Measurements from ENCODE around the gene MELTF.

DNA sequence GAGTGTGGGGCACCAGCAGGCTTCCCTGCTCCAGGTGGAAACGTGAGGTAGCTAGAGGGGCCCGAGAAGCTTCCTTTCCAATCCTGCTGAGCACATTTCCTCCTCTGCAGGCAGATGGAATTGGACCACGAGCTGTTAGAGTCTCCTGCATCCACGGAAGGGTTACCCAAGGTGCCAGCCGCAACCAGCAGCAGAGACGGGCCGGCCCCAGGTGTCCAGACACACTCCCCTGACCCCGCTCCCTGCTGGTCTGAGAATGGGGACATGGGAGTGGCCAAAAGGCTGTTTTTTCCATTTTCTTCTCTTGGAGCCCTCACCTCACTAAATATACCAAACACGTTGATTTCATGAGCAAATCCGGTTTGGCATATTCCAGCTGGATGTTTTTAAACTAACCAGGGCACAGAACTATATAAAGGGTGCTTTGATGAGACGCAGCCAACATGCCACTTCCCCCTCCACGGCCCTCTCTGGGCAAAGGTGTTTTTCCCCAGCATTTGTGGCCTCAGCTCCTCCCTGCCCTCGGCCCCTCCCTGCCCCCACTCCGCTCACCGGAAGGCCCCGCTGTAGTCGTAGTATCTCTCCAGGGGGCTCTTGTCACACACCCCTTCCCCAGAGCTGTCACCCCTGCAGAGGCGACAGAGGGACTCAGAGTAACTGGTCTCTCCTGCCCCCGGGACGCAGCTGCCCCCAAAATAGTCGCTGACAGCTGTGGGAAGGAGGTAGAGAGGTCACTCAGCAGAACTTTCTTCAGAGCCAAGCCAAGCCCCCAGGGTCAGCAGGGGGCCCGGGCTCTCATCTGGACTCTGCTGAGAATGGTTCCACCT, 7.0 kb downstream of the MELTF start:
- TF ChIP-seq, protein P1, sequence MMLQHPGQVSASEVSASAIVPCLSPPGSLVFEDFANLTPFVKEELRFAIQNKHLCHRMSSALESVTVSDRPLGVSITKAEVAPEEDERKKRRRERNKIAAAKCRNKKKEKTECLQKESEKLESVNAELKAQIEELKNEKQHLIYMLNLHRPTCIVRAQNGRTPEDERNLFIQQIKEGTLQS (CRISPR knock-in tag; conservative IDR thresholded peaks at IDR 0.05) = no peak
- no peak for TF ChIP-seq SP1 (CRISPR knock-in tag; conservative IDR thresholded peaks at IDR 0.05)
- no peak for TF ChIP-seq CBFB (CRISPR knock-in tag; IDR thresholded peaks at IDR 0.05; ENCODE audit: low read depth)
- TF ChIP-seq CTCF (IDR thresholded peaks at IDR 0.05) = no peak
- TF ChIP-seq TEAD4 (CRISPR knock-in tag; IDR thresholded peaks at IDR 0.05) = no peak
- TF ChIP-seq MAX (CRISPR knock-in tag; IDR thresholded peaks at IDR 0.05) = no peak
- TF ChIP-seq ETV6 (CRISPR knock-in tag; IDR thresholded peaks at IDR 0.05) = no peak
- TF ChIP-seq E2F1 (CRISPR knock-in tag; IDR thresholded peaks at IDR 0.05) = no peak
- TF ChIP-seq SOX15 (CRISPR knock-in tag; IDR thresholded peaks at IDR 0.05) = no peak
